SU-DHL-6 (cell line): Measurements from ENCODE around the gene ANKZF1.
"Not testable (repeated sequence)": the region's sequence is repeated elsewhere in the genome, so short reads cannot be mapped to it uniquely, and the experiment has no call there.

ENCODE experiments used
- H2AFZ ChIP-seq: fragments of 200-600 bp; sonication (generic); 2 replicates; pipeline ENCODE4 v1.6.1; 2014; ENCODE audit warnings: low read depth, mild to moderate bottlenecking, moderate library complexity, mixed read lengths, antibody characterized with exemption, low read length; ENCODE audit not compliant: severe bottlenecking
- H3F3A ChIP-seq: fragments of 200-600 bp; shearing (Covaris generic); 2 replicates; pipeline ENCODE4 v1.6.0; 2016; ENCODE audit warnings: antibody characterized with exemption, mild to moderate bottlenecking; ENCODE audit not compliant: insufficient read depth
- H3K27ac ChIP-seq: fragments of 200-600 bp; sonication (generic); 2 replicates; pipeline ENCODE4 v1.5.1; 2016; ENCODE audit warnings: low read depth, mild to moderate bottlenecking, low read length, moderate library complexity, mixed read lengths
- H3K27me3 ChIP-seq: fragments of 200-600 bp; sonication (generic), shearing (Covaris generic); 2 replicates; pipeline ENCODE4 v1.6.0; 2014; ENCODE audit warnings: mild to moderate bottlenecking, low read length
- H3K36me3 ChIP-seq: fragments of 200-600 bp; sonication (generic); 2 replicates; pipeline ENCODE4 v1.6.1; 2014; ENCODE audit warnings: mild to moderate bottlenecking, low read length, mixed read lengths
- H3K4me2 ChIP-seq: fragments of 300-600, 200-600 bp; shearing (Covaris generic), sonication (generic); 2 replicates; pipeline ENCODE4 v1.6.0; 2014; ENCODE audit warnings: low read length, low read depth, mild to moderate bottlenecking; ENCODE audit not compliant: poor library complexity, severe bottlenecking
- H3K4me3 ChIP-seq: fragments of 200-600 bp; sonication (generic); 2 replicates; pipeline ENCODE4 v1.5.1; 2014; ENCODE audit warnings: antibody characterized with exemption, low read length, mild to moderate bottlenecking, mixed read lengths; ENCODE audit not compliant: insufficient read depth, poor library complexity, severe bottlenecking
- H3K79me2 ChIP-seq: fragments of 200-600 bp; sonication (generic); 2 replicates; pipeline ENCODE4 v1.6.1; 2014; ENCODE audit warnings: mild to moderate bottlenecking, low read length, moderate library complexity; ENCODE audit not compliant: insufficient read depth
- H3K9ac ChIP-seq: fragments of 200-600 bp; sonication (generic); 2 replicates; pipeline ENCODE4 v1.7.0; 2014; ENCODE audit warnings: mild to moderate bottlenecking, low read length
- H3K9me2 ChIP-seq: fragments of 200-600 bp; sonication (generic); replicated peaks from 2 replicates; pipeline ENCODE4 v1.6.1; 2014; ENCODE audit warnings: low read length; ENCODE audit not compliant: insufficient read depth
- H3K9me3 ChIP-seq: fragments of 200-600 bp; sonication (generic); 2 replicates; pipeline ENCODE4 v1.6.1; 2014; ENCODE audit warnings: low read length, mixed read lengths; ENCODE audit not compliant: insufficient read depth
- H4K20me1 ChIP-seq: fragments of 200-600 bp; sonication (generic); 2 replicates; pipeline ENCODE4 v1.6.1; 2014; ENCODE audit warnings: low read depth, mild to moderate bottlenecking, antibody characterized with exemption, low read length, moderate library complexity, mixed read lengths
- EZH2phosphoT487 ChIP-seq: fragments of 200-600 bp; sonication (generic), shearing (Covaris generic); conservative IDR thresholded peaks from 2 replicates; pipeline ENCODE4 v1.6.1; 2018; ENCODE audit warnings: mild to moderate bottlenecking, antibody characterized with exemption, low read length, moderate library complexity, mixed read lengths
- TF ChIP-seq, protein P1 (sequence below): fragments of 200-600 bp; sonication (generic); IDR thresholded peaks from one replicate; pipeline ENCODE4 v1.5.1; 2017; ENCODE audit warnings: antibody characterized with exemption, mild to moderate bottlenecking, low read length, moderate library complexity; ENCODE audit not compliant: insufficient read depth, poor library complexity, severe bottlenecking

ANKZF1 gene

DNA sequence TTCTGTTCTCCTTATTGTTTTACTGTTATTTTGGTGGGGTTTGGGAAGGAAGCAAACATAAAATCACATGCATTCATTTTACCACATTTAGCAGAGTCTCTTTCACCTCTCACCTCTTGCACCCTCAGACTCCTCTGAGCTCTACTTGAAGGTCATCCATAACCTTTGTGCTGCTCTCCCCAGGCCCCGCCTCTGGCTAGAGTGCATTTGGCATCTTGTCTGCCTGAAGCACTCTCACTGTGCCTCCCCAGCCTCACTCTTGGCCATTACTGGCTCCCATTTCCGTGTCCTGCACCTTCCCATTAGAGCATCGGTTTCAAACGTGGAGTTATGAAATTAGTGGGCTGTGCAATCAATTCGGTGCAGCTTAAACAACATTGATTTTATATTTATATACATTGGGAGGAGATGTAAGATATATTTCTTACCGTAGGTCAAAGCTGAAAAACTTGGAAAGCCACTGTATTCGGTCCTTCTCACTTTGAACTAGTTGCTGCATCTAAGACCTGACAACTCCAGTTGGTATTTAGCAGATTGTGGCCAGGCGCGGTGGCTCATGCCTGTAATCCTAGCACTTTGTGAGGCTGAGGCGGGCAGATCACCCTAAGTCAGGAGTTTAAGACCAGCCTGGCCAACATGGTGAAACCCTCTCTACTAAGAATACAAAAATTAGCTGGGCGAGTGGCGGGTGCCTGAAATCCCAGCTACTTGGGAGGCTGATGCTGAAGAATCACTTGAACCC lies 30.0 kb upstream of the ANKZF1 start:
- Histone ChIP-seq H3K9me2 (no peaks in the 10 kb centered on the region), H4K20me1 (no peaks in the 10 kb centered on the region), H3K4me3 (no peak overlapping the region), H3K9me3 (no peaks in the 10 kb centered on the region), H3K27ac (no peak overlapping the region), H3F3A (no peaks in the 10 kb centered on the region), H2AFZ (no peak overlapping the region), H3K27me3 (no peaks in the 10 kb centered on the region), H3K4me2 (no peak overlapping the region), H3K79me2 (no peaks in the 10 kb centered on the region), H3K9ac (no peak overlapping the region), H3K36me3 (no peaks in the 10 kb centered on the region)
- TF ChIP-seq EZH2phosphoT487: no peak
- TF ChIP-seq, protein P1, sequence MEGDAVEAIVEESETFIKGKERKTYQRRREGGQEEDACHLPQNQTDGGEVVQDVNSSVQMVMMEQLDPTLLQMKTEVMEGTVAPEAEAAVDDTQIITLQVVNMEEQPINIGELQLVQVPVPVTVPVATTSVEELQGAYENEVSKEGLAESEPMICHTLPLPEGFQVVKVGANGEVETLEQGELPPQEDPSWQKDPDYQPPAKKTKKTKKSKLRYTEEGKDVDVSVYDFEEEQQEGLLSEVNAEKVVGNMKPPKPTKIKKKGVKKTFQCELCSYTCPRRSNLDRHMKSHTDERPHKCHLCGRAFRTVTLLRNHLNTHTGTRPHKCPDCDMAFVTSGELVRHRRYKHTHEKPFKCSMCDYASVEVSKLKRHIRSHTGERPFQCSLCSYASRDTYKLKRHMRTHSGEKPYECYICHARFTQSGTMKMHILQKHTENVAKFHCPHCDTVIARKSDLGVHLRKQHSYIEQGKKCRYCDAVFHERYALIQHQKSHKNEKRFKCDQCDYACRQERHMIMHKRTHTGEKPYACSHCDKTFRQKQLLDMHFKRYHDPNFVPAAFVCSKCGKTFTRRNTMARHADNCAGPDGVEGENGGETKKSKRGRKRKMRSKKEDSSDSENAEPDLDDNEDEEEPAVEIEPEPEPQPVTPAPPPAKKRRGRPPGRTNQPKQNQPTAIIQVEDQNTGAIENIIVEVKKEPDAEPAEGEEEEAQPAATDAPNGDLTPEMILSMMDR: no peak

DNA sequence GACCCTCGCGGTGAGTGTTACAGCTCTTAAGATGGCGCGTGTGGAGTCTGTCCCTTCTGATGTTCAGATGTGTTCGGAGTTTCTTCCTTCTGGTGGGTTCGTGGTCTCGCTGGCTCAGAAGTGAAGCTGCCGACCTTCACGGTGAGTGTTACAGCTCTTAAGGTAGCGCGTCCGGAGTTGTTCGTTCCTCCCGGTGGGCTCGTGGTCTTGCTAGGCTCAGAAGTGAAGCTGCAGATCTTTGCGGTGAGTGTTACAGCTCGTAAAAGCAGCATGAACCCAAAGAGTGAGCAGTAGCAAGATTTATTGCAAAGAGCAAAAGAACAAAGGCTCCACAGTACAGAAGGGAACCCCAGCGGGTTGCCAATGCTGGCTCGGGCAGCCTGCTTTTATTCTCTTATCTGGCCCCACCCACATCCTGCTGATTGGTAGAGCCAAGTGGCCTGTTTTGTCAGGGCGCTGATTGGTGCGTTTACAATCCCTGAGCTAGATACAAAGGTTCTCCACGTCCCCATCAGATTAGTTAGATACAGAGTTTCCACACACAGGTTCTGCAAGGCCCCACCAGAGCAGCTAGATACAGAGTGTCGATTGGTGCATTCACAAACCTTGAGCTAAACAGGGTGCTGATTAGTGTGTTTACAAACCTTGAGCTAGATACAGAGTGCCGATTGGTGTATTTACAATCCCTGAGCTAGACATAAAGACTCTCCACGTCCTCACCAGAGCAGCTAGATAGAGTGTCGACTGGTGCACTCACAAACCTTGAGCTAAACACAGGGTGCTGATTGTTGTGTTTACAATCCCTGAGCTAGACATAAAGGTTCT lies 28.9 kb upstream of the ANKZF1 start:
- not testable (repeated sequence) for H4K20me1 ChIP-seq, H2AFZ ChIP-seq, H3K27me3 ChIP-seq, H3K4me3 ChIP-seq, H3K9me3 ChIP-seq, H3K27ac ChIP-seq, H3K36me3 ChIP-seq, H3F3A ChIP-seq, H3K9me2 ChIP-seq, H3K79me2 ChIP-seq, H3K4me2 ChIP-seq, H3K9ac ChIP-seq

DNA sequence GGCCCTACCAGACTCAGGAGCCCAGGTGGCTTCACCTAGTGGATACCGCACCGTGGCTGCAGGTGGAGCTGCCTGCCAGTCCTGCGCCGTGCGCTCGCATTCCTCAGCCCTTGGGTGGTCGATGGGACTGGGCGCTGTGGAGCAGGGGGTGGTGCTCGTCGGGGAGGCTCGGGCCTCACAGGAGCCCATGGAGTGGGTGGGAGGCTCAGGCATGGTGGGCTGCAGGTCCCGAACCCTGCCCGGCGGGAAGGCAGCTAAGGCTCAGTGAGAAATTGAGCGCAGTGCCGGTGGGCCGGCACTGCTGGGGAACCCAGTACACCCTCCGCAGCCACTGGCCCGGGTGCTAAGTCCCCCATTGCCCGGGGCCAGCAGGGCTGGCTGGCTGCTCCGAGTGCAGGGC lies 28.3 kb upstream of the ANKZF1 start:
- not testable (repeated sequence) for H3K36me3 ChIP-seq, H3K79me2 ChIP-seq, H3K4me2 ChIP-seq, H3K9me2 ChIP-seq, H3K4me3 ChIP-seq, H4K20me1 ChIP-seq, H3F3A ChIP-seq, H3K9me3 ChIP-seq, H3K27me3 ChIP-seq, H2AFZ ChIP-seq, H3K9ac ChIP-seq, H3K27ac ChIP-seq

DNA sequence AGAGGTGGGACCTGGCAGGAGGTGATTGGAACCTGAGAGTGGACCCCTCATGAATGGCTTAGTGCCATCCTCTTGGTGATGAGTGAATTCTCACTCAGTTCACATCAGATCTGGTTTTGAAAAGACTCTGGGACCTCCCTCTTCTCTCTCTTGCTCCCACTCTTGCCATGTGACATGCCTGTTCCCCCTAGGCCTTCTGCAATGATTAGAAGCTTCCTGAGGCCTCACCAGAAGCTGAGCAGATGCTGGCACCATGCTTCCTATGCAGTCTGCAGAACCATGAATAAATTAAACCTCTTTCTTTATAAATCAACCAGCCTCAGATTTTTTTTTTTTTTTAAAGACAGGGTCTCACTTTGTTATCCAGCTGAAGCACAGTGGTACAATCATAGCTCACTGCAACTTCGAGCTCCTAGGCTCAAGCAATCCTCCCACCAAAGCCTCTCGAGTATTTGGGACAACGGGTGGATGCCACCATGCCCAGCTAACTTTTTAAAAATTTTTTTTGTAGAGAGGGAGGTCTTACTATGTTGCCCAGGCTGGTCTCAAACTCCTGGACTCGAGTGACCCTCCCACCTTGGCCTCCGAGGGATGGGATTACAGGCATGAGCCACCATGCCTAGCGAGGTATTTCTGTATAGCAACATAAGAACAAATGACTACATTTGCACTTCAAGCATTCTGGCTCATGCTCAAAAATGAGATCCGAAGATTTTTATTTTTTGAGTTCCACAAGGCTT lies 25.0 kb upstream of the ANKZF1 start:
- Histone ChIP-seq H3K9ac (no peak overlapping the region), H3F3A (no peaks in the 10 kb centered on the region), H3K9me2 (no peaks in the 10 kb centered on the region), H3K4me2 (no peak overlapping the region), H3K36me3 (no peaks in the 10 kb centered on the region), H3K27me3 (no peaks in the 10 kb centered on the region), H3K4me3 (no peak overlapping the region), H4K20me1 (no peaks in the 10 kb centered on the region), H3K79me2 (no peaks in the 10 kb centered on the region), H3K27ac (no peak overlapping the region), H2AFZ (no peak overlapping the region), H3K9me3 (no peaks in the 10 kb centered on the region)
- TF ChIP-seq, protein P1: no peak
- no peak for TF ChIP-seq EZH2phosphoT487
